Measurements from ENCODE around the gene ABCC3.
"Not testable (repeated sequence)": the region's sequence is repeated elsewhere in the genome, so short reads cannot be mapped to it uniquely, and the experiment has no call there.

ABCC3 gene

DNA sequence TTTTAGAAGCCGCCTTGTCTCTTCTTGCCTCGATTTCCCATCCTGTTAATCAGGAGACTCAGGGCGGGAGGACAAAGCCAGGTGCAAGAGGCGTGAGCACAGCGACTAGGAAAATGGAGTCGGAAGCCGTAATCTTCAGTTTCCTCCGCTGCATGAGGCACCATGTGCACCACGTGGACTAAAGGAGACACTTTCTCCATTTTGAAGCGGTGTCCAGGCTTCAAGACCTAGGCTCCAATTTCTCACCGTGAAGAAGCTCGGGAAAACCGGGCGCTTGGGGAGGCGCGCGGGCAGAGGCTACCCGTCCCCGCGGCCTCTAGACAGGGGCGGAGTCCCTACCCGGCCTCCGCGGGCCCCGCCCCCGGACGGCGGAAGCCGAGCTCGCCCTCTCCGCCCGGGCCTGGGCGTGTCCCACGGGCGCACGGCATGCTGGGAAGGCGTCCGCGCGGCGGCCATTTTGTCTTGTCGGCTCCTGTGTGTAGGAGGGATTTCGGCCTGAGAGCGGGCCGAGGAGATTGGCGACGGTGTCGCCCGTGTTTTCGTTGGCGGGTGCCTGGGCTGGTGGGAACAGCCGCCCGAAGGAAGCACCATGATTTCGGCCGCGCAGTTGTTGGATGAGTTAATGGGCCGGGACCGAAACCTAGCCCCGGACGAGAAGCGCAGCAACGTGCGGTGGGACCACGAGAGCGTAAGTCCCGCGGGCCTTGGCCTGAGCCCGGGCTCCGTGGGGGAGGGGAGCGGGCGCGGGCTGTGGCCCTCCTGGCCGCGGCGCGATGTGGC, 84.7 kb downstream of the ABCC3 start, which contains the start of gene LUC7L3:
Gene LUC7L3, plus strand, starts transcription at position 460 of the 780 bp plus-strand sequence. Its CDS starts 130 bp downstream, at position 590.
- Histone ChIP-seq H3K27me3 (ENCODE audit: insufficient read depth, low read length) (no peaks in the 10 kb centered on the region), H2AFZ (ENCODE audit: low read depth, low read length) (peak within 1 kb of the TSS; percentile 68), H3K4me1 (ENCODE audit: insufficient read depth, low read length) (peaks cover 15% of the 10 kb centered on the region), H3K4me3 (ENCODE audit: low read length) (peak within 1 kb of the TSS; percentile 81), H3K36me3 (ENCODE audit: insufficient read depth, low read length) (no peaks in the 10 kb centered on the region), H3K9me3 (ENCODE audit: low read length) (no peaks in the 10 kb centered on the region)

- Histone ChIP-seq H3K27me3 (ENCODE audit: insufficient read depth, low read length) (no peaks in the 10 kb centered on the region), H2AFZ (ENCODE audit: low read depth, low read length) (peak overlapping the region; percentile 68), H3K9me3 (ENCODE audit: low read length) (no peaks in the 10 kb centered on the region), H3K4me1 (ENCODE audit: insufficient read depth, low read length) (peaks cover 15% of the 10 kb centered on the region), H3K4me3 (ENCODE audit: low read length) (peak overlapping the region; percentile 81), H3K36me3 (ENCODE audit: insufficient read depth, low read length) (no peaks in the 10 kb centered on the region)
These were observed 85.5 kb downstream of the ABCC3 start for GRCh38 chr17:50719924-50720794.

DNA sequence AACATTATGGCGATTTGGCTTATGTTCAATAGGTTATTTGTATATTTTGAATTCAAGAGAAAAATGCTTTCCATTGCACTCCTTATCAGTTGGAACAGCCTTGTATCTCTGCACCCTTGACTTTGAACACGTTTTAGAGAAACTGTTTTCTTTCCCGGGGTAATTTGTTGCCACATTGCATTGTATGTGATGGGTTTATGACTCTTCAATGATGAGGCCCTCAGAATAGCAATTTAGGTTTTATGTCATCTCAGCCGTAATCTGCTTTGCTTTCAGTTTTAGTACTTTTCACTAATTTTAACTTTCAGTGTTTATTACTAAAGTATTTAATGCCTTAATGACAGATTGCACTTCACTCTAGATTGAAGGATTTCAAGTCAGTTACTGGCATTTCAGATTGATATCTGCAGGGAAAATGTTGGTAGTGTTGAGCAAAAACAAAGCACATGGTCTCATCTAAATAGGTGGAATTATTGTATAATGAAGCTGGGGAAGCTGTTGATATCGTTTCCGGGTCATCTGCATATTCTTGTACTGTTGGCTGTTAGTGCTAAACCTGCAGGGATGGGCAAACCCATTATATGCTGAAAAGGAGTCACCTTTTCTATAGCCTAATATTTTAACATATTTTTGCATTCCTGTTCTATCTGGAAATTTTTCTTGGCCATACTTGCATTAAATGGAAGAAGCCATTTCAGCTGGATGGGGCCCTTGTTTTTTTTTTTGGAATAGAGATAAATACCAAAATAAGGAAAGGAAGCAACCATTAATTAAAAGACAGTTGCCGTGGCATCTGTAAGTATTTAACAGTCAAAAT, 86.7 kb downstream of the ABCC3 start:
- Histone ChIP-seq H3K9me3 (ENCODE audit: low read length) (no peaks in the 10 kb centered on the region), H3K27me3 (ENCODE audit: insufficient read depth, low read length) (no peaks in the 10 kb centered on the region), H2AFZ (ENCODE audit: low read depth, low read length) (no peak overlapping the region), H3K4me1 (ENCODE audit: insufficient read depth, low read length) (peaks cover 15% of the 10 kb centered on the region), H3K36me3 (ENCODE audit: insufficient read depth, low read length) (no peaks in the 10 kb centered on the region), H3K4me3 (ENCODE audit: low read length) (peak overlapping the region; percentile 81)

GRCh38 chr17:50722746-50723145, 88.1 kb downstream of the ABCC3 start:
- Histone ChIP-seq H3K4me3 (ENCODE audit: low read length) (no peak overlapping the region), H2AFZ (ENCODE audit: low read depth, low read length) (no peak overlapping the region), H3K36me3 (ENCODE audit: insufficient read depth, low read length) (no peaks in the 10 kb centered on the region), H3K4me1 (ENCODE audit: insufficient read depth, low read length) (peaks cover 15% of the 10 kb centered on the region), H3K9me3 (ENCODE audit: low read length) (no peaks in the 10 kb centered on the region), H3K27me3 (ENCODE audit: insufficient read depth, low read length) (no peaks in the 10 kb centered on the region)

DNA sequence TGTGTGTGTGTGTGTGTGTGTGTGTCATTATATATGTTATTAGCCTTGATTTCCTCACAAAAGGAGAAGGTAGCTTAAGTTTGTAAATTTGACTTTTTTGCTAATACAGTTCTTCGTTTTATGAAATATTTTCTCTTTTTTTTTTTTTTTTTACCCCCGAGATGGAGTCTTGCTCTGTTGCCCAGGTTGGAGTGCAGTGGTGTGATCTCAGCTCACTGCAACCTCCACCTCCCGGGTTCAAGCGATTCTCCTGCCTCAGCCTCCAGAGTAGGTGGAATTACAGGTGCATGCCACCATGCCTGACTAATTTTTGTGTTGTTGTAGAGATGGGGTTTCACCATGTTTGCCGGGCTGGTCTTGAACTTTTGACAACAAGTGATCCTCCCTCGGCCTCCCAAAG, 89.9 kb downstream of the ABCC3 start:
- not testable (repeated sequence) for H3K36me3 ChIP-seq (ENCODE audit: insufficient read depth, low read length); H3K9me3 ChIP-seq (ENCODE audit: low read length); H3K27me3 ChIP-seq (ENCODE audit: insufficient read depth, low read length); H2AFZ ChIP-seq (ENCODE audit: low read depth, low read length); H3K4me3 ChIP-seq (ENCODE audit: low read length)
- peaks cover 13% of the 10 kb centered on the region for H3K4me1 ChIP-seq (ENCODE audit: insufficient read depth, low read length)

GRCh38 chr17:50725769-50726655, 91.3 kb downstream of the ABCC3 start:
- H3K36me3 ChIP-seq (ENCODE audit: insufficient read depth, low read length), result no peaks in the 10 kb centered on the region

DNA sequence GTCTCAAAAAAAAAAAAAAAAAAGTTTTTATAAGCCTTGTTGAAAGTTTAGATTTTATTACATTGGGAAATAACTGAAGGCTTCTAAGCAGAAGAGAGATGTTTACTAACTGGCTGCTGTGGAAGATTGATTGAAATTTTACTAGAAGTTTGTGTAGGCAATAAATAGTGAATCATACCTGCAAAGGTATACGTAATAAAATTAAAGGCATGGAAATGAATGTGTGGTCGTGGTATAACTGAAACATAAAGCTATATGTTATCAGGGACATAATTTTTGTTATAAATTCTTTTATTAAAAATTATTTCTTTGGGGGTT, 93.4 kb downstream of the ABCC3 start:
- no peaks in the 10 kb centered on the region for H3K9me3 ChIP-seq (ENCODE audit: low read length)
- H2AFZ ChIP-seq (ENCODE audit: low read depth, low read length), result no peak overlapping the region
- H3K27me3 ChIP-seq (ENCODE audit: insufficient read depth, low read length), result no peaks in the 10 kb centered on the region
- no peaks in the 10 kb centered on the region for H3K36me3 ChIP-seq (ENCODE audit: insufficient read depth, low read length)
- H3K4me3 ChIP-seq (ENCODE audit: low read length), result no peak overlapping the region
- no peaks in the 10 kb centered on the region for H3K4me1 ChIP-seq (ENCODE audit: insufficient read depth, low read length)

More at GRCh38 chr17:50725769-50726655, 91.3 kb downstream of the ABCC3 start:
- Histone ChIP-seq H3K27me3 (ENCODE audit: insufficient read depth, low read length) (no peaks in the 10 kb centered on the region), H3K9me3 (ENCODE audit: low read length) (no peaks in the 10 kb centered on the region), H2AFZ (ENCODE audit: low read depth, low read length) (no peak overlapping the region), H3K4me3 (ENCODE audit: low read length) (no peak overlapping the region), H3K4me1 (ENCODE audit: insufficient read depth, low read length) (peaks cover 8% of the 10 kb centered on the region)

DNA sequence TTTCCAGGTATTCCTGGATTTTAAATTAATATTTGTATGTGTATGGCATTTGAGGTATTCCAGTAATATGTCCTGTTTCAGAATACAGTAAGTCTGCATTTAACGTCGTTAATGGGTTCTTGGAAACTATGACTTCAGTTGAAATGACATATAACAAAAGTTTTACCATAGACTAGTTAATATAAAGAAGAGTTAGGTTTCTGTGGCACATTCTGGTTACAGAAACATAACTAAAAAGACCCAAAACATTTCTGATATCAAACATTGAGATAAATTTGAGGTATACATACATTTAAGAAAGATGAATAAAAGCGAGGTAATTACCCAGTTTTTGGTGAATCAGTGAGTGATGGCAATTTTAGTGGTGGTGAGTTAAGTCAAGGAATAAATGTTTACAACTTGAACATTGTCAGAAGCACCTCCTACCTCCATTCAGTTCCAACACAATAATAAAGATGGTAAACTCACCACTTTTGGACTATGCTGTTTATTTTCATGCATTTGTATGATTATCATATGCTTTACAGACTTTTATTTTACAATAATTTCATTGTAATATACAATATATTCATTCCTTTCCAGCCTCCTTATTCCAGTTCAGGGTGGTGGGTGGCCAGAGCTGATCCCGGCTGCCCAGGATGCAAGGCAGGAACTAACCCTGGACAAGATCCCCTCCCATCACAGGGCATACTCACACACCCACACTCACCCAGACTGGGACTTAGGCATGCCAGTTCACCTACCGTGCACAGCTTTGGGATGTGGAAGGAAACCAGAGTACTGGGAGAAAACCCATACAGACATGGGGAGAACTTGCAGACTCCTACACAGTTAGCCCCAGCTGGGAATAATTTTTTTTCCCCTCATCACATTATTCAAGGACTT, 94.4 kb downstream of the ABCC3 start:
- Histone ChIP-seq H3K36me3 (ENCODE audit: insufficient read depth, low read length) (no peaks in the 10 kb centered on the region), H3K4me3 (ENCODE audit: low read length) (no peak overlapping the region), H3K4me1 (ENCODE audit: insufficient read depth, low read length) (no peaks in the 10 kb centered on the region), H2AFZ (ENCODE audit: low read depth, low read length) (no peak overlapping the region), H3K9me3 (ENCODE audit: low read length) (no peaks in the 10 kb centered on the region), H3K27me3 (ENCODE audit: insufficient read depth, low read length) (no peaks in the 10 kb centered on the region)

DNA sequence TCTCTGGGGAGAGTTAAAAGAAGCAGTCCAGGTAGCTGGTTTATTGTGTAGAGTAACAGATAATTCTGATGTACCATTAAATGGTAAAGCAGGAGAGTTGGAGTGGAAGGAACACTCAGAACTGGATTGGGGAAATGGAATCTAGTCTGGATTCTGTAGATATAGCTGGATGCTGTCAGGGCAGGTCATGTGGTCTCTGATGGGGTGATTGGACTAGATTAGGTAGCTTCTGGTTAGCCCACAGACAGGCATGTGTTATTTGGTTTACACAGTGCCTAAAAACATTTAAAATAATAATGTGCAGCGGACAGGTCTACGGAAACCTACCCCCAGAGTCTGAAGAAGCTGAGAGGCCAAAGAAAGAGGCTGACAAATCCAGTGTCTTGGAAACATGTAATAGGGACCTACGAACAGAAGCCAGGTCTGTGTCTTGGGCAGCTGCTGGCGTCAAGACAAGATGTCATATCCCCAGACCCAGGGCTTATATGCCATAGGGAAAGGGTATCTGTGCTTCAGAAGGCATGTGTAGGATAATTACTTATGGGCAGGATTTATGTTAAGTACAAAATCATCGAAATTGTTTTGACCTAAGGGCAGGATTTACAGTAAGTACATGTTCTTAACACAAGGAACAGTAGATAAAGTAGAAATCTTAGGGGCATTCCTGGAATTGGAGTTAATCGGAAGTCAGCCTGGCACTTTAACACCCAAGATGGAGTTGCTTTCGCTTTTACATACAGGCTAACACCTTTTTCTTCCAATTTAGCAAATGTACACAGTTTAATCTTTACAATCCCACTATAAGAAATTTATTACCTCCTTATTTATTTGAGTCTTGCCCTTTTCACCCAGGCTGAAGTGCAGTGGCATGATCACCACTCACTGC, 97.1 kb downstream of the ABCC3 start:
- no peaks in the 10 kb centered on the region for H3K9me3 ChIP-seq (ENCODE audit: low read length)
- H3K27me3 ChIP-seq (ENCODE audit: insufficient read depth, low read length), result no peaks in the 10 kb centered on the region
- H3K4me3 ChIP-seq (ENCODE audit: low read length), result no peak overlapping the region
- no peak overlapping the region for H2AFZ ChIP-seq (ENCODE audit: low read depth, low read length)
- peaks cover 10% of the 10 kb centered on the region for H3K36me3 ChIP-seq (ENCODE audit: insufficient read depth, low read length)
- no peaks in the 10 kb centered on the region for H3K4me1 ChIP-seq (ENCODE audit: insufficient read depth, low read length)

DNA sequence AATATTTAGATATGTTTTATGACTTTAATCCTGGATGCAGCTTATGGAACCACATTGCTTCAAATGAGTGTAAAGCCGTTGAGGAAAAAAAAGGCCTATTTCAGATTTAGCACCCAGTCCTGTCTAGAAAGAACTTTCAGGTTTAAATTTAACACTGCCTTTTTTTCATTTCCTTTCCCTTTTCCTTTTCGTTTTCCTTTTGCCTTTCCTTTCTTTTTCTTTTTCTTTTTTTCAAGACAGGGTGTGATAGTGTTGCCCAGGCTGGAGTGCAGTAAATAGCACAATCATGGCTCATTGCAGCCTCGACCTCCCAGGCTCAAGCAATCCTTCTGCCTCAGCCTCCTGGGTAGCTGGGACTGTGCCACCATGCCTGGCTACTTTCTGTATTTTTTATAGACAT, 100.6 kb downstream of the ABCC3 start:
- Histone ChIP-seq H3K4me3 (ENCODE audit: low read length) (no peak overlapping the region), H3K4me1 (ENCODE audit: insufficient read depth, low read length) (no peaks in the 10 kb centered on the region), H3K9me3 (ENCODE audit: low read length) (no peaks in the 10 kb centered on the region), H3K36me3 (ENCODE audit: insufficient read depth, low read length) (peaks cover 40% of the 10 kb centered on the region), H3K27me3 (ENCODE audit: insufficient read depth, low read length) (no peaks in the 10 kb centered on the region), H2AFZ (ENCODE audit: low read depth, low read length) (no peak overlapping the region)

DNA sequence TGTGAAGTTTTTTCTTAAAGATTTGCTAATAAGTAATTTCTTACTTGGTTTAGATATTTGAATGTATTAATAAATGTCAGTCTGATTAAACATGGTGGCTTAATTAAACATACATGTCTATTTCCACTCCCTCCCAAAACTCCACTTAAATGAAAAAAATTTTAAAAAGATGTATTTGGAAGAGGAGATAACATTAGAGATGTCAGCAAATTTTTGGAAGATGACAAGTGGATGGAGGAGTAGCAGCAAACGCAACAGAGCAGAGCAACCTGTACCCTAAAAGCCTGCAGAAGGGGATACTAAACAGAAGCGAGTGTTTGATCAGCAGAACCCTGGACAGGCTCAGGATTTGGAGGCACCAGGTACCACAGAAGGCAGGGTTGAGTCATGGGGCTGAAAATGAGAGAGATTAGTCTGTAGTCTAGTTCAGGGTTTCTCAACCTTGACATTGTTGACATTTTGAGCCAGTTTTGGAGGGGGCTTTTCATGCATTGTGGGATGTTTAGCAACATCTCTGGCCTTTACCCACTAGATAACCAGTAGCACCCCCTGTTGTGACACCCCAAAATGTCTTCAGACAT, 102.5 kb downstream of the ABCC3 start:
- peaks cover 60% of the 10 kb centered on the region for H3K36me3 ChIP-seq (ENCODE audit: insufficient read depth, low read length)
- H3K4me1 ChIP-seq (ENCODE audit: insufficient read depth, low read length), result no peaks in the 10 kb centered on the region
- H2AFZ ChIP-seq (ENCODE audit: low read depth, low read length), result no peak overlapping the region
- no peak overlapping the region for H3K4me3 ChIP-seq (ENCODE audit: low read length)
- no peaks in the 10 kb centered on the region for H3K27me3 ChIP-seq (ENCODE audit: insufficient read depth, low read length)
- no peaks in the 10 kb centered on the region for H3K9me3 ChIP-seq (ENCODE audit: low read length)

All from neuron (in vitro differentiated cells).